ENCODE measurements around the gene INTS11.

INTS11 gene

DNA sequence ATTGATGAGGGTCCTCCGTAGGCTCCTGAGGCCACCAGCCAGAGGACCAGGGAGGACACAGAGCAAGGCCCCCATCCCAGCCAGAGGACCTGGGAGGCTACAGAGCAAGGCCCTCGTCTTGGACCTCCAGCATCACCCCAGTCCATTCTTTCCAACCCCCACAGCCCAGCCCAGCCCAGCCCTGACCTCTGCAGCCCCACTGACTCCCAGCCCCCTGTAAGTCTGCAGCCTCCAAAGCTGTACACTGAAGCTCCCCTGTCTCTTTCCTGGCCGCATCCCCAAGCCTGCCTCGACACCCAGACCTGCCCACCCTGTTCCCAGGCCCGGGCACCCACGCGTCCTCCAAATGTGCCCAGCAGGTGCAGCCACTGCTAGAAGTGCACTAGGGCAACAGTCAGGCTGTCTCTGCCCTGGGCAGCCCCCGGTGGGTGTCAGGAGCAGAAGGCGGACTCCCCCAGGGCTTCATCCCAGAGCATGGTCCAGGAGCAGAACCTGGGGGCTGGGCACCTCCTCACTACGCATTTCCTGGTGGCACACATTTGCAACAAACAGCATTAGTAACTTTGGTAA, 22.7 kb upstream of the INTS11 start:
- H3K36me3 ChIP-seq (ENCODE audit: control insufficient read depth in 2 of 2, insufficient read depth in 1 of 2, low read length in 2 of 2) = peaks cover 0 to 26% of the 10 kb centered on the region in 2 experiments; a peak in 1 of 3 replicates
- POLR2A ChIA-PET = interaction anchor here (1.0 to 1.6 kb wide), 4 partner anchors 10 to 52 kb away, joined by 3 to 8 read pairs (median 4); partner anchors contain the start of genes AURKAIP1 and CCNL2
- peak overlapping the region; percentile 64 for H3K4me3 ChIP-seq (ENCODE audit: low read depth, low read length)
- peak overlapping the region; percentile 87 for H3K27ac ChIP-seq (ENCODE audit: extremely low read depth, low read depth, low read length)
- H3K9me3 ChIP-seq (ENCODE audit: control insufficient read depth, insufficient read depth, low read depth, low read length) = no peaks in the 10 kb centered on the region
- CTCF ChIA-PET = interaction anchor here (1.0 to 3.5 kb wide), 2 partner anchors 22 to 25 kb away, joined by 7 to 18 read pairs; no protein-coding TSS in a partner anchor
- H3K4me1 ChIP-seq (ENCODE audit: control insufficient read depth, insufficient read depth, low read length) = peaks cover 7% of the 10 kb centered on the region
- TF ChIP-seq ZIC2 (tag by site-specific recombination; IDR thresholded peaks at IDR 0.05) (no peak), EGR2 (tag by site-specific recombination; IDR thresholded peaks at IDR 0.05; ENCODE audit: low read depth) (0 out of 2 replicates have a peak, but pooled peaks have one; percentile 33), ZNF785 (tag by site-specific recombination; IDR thresholded peaks at IDR 0.05) (no peak), ZBTB7A (tag by site-specific recombination; IDR thresholded peaks at IDR 0.05; ENCODE audit: low read depth) (no peak), BCL11A (tag by site-specific recombination; IDR thresholded peaks at IDR 0.05; ENCODE audit: low read depth) (0 out of 2 replicates have a peak, but pooled peaks have one; percentile 4), GLIS2 (tag by site-specific recombination; IDR thresholded peaks at IDR 0.05) (peak; percentile 33; the same call in 1 of the 2 replicates), ZNF16 (tag by site-specific recombination; IDR thresholded peaks at IDR 0.05; ENCODE audit: low read depth) (no peak), ZNF610 (tag by site-specific recombination; IDR thresholded peaks at IDR 0.05; ENCODE audit: borderline replicate concordance) (no peak), ZSCAN23 (tag by site-specific recombination; IDR thresholded peaks at IDR 0.05) (no peak)
- TF ChIP-seq, protein P1, sequence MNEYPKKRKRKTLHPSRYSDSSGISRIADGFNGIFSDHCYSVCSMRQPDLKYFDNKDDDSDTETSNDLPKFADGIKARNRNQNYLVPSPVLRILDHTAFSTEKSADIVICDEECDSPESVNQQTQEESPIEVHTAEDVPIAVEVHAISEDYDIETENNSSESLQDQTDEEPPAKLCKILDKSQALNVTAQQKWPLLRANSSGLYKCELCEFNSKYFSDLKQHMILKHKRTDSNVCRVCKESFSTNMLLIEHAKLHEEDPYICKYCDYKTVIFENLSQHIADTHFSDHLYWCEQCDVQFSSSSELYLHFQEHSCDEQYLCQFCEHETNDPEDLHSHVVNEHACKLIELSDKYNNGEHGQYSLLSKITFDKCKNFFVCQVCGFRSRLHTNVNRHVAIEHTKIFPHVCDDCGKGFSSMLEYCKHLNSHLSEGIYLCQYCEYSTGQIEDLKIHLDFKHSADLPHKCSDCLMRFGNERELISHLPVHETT (tag by site-specific recombination; IDR thresholded peaks at IDR 0.05) = no peak
- TF ChIP-seq, protein P2, sequence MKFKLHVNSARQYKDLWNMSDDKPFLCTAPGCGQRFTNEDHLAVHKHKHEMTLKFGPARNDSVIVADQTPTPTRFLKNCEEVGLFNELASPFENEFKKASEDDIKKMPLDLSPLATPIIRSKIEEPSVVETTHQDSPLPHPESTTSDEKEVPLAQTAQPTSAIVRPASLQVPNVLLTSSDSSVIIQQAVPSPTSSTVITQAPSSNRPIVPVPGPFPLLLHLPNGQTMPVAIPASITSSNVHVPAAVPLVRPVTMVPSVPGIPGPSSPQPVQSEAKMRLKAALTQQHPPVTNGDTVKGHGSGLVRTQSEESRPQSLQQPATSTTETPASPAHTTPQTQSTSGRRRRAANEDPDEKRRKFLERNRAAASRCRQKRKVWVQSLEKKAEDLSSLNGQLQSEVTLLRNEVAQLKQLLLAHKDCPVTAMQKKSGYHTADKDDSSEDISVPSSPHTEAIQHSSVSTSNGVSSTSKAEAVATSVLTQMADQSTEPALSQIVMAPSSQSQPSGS (tag by site-specific recombination; IDR thresholded peaks at IDR 0.05; ENCODE audit: low read depth) = no peak

DNA sequence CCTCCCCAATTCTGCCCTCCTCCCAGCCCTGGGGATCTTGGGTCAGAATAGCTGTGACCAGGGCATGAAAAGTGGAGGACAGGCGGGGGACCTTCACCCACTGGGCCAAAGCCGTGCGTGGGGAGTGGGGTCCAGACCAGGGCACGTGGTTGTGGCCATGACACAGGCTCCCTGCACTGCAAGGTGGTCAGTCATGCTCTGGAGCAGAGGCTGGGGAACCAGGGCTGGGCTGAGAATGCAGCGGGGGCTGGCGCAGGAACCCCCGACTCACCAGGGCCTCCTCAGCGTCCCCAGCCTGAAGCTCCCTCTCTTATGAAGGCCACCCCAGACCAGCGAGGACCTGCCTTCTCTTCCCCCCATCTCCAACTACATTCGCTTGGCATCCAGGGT, 22.0 kb upstream of the INTS11 start:
- peaks cover 0 to 32% of the 10 kb centered on the region in 2 experiments; a peak in 2 of 3 replicates for H3K36me3 ChIP-seq (ENCODE audit: control insufficient read depth in 2 of 2, insufficient read depth in 1 of 2, low read length in 2 of 2)
- no peak overlapping the region for H3K27ac ChIP-seq (ENCODE audit: extremely low read depth, low read depth, low read length)
- H3K9me3 ChIP-seq (ENCODE audit: control insufficient read depth, insufficient read depth, low read depth, low read length) = no peaks in the 10 kb centered on the region
- TF ChIP-seq ZNF707 (tag by site-specific recombination; IDR thresholded peaks at IDR 0.05) = no peak
- no peak for TF ChIP-seq ZNF658 (tag by site-specific recombination; IDR thresholded peaks at IDR 0.05)
- TF ChIP-seq, protein P3, sequence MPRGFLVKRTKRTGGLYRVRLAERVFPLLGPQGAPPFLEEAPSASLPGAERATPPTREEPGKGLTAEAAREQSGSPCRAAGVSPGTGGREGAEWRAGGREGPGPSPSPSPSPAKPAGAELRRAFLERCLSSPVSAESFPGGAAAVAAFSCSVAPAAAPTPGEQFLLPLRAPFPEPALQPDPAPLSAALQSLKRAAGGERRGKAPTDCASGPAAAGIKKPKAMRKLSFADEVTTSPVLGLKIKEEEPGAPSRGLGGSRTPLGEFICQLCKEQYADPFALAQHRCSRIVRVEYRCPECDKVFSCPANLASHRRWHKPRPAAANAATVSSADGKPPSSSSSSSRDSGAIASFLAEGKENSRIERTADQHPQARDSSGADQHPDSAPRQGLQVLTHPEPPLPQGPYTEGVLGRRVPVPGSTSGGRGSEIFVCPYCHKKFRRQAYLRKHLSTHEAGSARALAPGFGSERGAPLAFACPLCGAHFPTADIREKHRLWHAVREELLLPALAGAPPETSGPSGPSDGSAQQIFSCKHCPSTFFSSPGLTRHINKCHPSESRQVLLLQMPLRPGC (tag by site-specific recombination; IDR thresholded peaks at IDR 0.05) = no peak
- no peak for TF ChIP-seq ZNF701 (tag by site-specific recombination; IDR thresholded peaks at IDR 0.05)
- TF ChIP-seq ZNF155 (tag by site-specific recombination; IDR thresholded peaks at IDR 0.05) = no peak
- TF ChIP-seq, protein P4, sequence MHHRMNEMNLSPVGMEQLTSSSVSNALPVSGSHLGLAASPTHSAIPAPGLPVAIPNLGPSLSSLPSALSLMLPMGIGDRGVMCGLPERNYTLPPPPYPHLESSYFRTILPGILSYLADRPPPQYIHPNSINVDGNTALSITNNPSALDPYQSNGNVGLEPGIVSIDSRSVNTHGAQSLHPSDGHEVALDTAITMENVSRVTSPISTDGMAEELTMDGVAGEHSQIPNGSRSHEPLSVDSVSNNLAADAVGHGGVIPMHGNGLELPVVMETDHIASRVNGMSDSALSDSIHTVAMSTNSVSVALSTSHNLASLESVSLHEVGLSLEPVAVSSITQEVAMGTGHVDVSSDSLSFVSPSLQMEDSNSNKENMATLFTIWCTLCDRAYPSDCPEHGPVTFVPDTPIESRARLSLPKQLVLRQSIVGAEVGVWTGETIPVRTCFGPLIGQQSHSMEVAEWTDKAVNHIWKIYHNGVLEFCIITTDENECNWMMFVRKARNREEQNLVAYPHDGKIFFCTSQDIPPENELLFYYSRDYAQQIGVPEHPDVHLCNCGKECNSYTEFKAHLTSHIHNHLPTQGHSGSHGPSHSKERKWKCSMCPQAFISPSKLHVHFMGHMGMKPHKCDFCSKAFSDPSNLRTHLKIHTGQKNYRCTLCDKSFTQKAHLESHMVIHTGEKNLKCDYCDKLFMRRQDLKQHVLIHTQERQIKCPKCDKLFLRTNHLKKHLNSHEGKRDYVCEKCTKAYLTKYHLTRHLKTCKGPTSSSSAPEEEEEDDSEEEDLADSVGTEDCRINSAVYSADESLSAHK (tag by site-specific recombination; IDR thresholded peaks at IDR 0.05) = no peak
- no peak for TF ChIP-seq ZNF549 (tag by site-specific recombination; IDR thresholded peaks at IDR 0.05)
- no peak for TF ChIP-seq SP7 (tag by site-specific recombination; IDR thresholded peaks at IDR 0.05)
- CTCF ChIA-PET = interaction anchor here (3.5 kb wide), 1 partner anchor 26 kb away, joined by 18 read pairs; no protein-coding TSS in a partner anchor
- peaks cover 7% of the 10 kb centered on the region for H3K4me1 ChIP-seq (ENCODE audit: control insufficient read depth, insufficient read depth, low read length)
- POLR2A ChIA-PET = interaction anchor here (1.0 kb wide), 1 partner anchor 10 kb away, joined by 3 read pairs; no protein-coding TSS in a partner anchor
- no peak overlapping the region for H3K4me3 ChIP-seq (ENCODE audit: low read depth, low read length)

Data from HEK293 (cell line).